Measurements from ENCODE around the gene DLG3.

Gene DLG3

DNA sequence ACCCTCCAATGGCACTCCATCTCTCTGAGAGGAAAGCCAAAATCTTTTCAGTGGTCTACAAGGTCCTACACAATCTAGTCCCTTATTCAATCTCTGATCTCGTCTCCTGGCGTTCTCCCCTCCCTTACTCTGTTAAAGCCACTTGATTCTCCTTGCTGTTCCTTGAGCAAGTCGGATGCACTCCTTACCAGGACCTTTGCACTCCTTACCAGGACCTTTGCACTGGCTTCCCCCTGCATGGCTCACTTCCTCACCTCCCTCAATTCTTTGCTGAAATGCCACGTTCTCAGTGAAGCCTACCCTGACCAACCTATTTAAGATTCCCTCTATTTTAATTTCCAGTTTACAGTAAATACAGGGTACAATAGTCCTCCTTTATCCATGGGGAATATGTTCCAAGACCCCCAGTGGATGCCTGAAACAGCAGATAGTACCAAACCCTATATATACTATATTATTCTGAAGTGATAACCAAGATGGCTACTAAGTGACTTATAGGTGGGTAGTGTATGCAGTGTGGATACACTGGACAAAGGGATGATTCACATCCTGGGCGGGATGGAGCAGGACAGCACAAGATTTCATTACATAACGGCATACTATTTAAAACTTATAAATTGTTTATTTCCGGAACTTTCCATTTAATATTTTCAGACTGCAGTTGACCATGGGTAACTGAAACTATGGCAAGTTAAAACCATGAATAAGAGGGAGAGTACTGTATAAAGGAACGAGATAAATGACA lies 6.5 kb upstream of the DLG3 start:
- DNase-seq = no peak

GRCh38 chrX:70439016-70439415 lies 5.6 kb upstream of the DLG3 start:
- DNase-seq = peak; percentile 73

- no peak for DNase-seq
Observed at GRCh38 chrX:70442224-70442623, 2.4 kb upstream of the DLG3 start.

GRCh38 chrX:70444946-70445656 lies 466 bp downstream of the DLG3 start:
- no peak for DNase-seq

DNA sequence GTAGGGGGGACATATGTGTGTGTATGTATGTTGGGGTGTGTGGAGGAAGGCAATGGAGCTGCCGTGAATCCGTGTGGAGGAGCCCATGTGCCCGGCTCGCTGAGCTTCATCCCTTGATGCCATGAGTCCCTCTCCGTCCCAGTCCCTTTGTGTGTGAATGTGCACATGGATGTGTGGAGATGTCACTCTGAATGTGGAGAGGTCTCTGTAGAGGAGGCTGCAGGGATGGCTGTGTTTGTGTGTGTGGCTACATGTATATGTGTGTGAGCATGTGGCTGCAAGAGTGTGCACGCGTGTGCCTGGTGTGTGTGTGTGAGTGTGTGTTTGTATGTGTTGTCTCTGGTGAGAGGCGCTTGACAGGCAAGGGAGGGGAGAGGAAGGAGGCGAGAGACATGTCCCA lies 1.3 kb downstream of the DLG3 start:
- DNase-seq = no peak

- DNase-seq = no peak
Observed at GRCh38 chrX:70446380-70447350, 2.0 kb downstream of the DLG3 start.

- no peak for DNase-seq
Observed at GRCh38 chrX:70449457-70449966, 4.9 kb downstream of the DLG3 start.

- peak; percentile 78 for DNase-seq
Observed at GRCh38 chrX:70452143-70452733, 7.6 kb downstream of the DLG3 start.

DNA sequence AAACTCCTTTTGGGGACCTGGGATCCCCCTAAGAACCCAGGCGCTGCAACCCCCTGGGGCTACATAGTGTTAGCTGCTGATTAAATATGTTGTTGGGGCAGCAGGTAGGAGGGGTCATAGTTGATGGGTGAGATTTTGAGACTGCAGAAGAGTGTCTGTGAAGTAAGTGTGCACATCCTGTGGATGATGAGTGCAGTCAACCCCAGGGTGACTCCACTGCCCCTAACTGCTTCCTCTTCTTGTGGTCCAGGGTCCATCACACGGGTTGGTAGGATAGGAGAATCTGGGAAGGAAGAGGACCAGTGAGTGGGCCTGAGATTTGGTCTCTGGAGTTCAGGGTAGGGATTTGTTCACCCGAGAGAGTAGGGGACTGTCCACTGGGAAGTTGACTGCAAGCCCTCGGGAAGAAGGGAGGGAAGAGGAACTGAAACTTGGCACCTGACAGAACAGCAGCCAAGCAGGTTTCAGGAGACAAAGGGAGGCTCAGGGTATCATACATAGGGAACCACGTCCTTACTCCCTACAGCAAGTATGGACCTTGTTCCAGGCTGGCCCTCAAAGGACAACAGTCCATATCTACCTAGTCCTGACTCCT lies 8.5 kb downstream of the DLG3 start:
- no peak for DNase-seq

- DNase-seq = peak; percentile 76
Observed at GRCh38 chrX:70454441-70455365, 10.1 kb downstream of the DLG3 start.

DNA sequence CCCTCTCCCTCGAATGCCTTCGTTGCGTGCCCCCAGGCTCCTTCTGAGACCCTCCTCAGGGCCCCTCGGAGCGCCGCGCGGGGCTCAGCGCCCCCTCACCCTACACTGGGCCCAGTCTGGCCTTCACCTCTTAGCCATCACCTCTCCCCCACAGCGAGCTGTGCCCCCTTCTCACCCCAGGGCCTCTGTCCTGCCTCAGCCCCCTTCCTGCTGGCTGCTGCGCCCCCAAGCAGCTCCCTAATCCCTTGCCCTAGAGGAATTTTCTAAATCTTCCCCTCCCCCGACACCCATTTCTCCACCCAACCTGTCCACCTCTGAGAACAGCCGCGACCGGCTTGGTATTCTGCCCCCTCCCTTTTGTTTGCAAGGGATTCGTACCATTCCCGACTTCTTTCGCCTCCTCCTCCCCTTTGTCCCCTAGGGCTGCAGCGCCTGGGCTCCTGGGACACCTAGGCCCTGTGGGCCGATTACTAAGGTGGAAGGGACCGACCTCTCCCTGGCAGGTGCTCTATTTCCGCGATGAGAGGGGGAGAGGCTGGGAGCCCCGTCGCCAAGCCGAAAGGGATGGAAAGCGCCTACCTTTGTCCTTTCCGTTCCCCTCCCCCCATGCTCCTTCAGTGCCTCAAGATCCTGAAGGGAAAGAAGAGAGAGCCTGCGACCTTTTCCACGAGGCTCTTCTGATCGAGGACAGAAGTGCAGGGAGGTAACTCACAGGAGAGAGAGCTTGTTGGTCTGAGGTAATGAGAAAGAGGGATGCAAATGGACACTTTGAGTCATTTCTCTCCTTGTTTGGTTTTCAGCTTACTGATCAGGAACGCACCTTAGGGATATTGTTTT lies 10.9 kb downstream of the DLG3 start:
- no peak for DNase-seq

- DNase-seq = no peak
Observed at GRCh38 chrX:70456256-70456655, 11.6 kb downstream of the DLG3 start.

DNA sequence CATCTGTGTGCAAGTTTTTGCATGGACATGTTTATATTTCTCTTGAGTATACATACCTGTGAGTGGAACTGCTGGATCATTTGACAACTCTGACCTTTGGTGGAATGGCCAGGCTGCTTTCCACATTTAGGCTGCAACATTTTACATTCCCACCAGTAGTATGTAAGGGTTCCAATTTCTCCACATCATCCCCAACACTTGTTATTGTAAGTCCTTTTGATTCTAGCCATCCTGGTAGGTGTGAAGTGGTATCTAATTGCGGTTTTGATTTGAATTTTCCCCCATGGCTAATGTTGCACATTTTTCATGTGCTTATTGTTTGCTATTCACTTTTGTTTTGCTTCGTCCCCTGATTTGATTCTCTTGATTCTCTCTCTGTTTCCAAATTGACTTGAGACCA lies 16.4 kb downstream of the DLG3 start:
- DNase-seq = no peak

- DNase-seq = no peak
Observed at GRCh38 chrX:70464051-70464450, 19.4 kb downstream of the DLG3 start.

DNA sequence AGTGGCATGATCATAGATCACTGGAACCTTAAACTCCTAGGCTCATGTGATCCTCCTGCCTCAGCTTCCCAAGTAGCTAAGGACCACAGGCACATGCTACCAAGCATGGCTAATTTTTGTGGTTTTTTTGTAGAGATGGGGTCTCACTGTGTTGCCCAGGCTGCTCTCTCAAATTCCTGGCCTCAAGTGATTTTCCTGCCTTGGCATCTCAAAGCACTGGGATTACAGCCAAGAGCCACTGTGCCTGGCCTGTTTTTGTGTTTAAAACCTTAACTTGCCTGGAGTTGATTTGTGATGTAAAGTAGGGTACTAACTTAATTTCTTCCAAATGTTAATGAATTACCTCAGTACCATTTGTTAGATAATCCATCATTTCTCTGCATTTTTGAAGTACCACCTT lies 22.3 kb downstream of the DLG3 start:
- DNase-seq = no peak

GRCh38 chrX:70468709-70469108 lies 24.1 kb downstream of the DLG3 start:
- no peak for DNase-seq

DNA sequence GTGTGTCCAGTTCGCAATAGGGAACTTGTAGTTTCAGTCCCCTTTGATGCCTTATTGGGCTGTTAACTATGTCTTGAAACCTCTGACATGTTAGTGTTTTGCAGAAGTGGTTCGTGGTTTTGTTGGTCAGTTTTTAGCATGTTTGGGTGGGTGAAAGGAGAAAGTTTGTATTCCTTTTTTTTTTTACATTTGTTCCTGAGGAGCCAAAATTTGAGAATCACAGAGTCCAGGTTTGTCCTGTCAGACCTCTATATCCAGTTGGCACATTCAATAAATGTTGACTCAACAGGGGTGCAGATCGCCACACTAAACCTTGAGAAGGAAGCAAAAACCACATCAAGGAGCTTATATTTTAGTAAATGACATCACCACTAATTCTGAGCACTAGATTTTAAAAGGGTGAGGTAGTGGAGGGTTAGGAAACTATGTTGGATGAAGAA lies 26.2 kb downstream of the DLG3 start:
- DNase-seq = peak; percentile 40

- no peak for DNase-seq
Observed at GRCh38 chrX:70476166-70476933, 31.7 kb downstream of the DLG3 start.
